ENCODE data around the gene RPS6KB2.

RPS6KB2 gene

GRCh38 chr11:67387518-67387917, 40.8 kb upstream of the RPS6KB2 start:
- no peak overlapping the region for H3K4ac ChIP-seq (ENCODE audit: low read length)
- no peak overlapping the region for H4K91ac ChIP-seq (ENCODE audit: low read depth, low read length, poor library complexity)
- DNase-seq (ENCODE audit: low spot score) = no peak
- no peak overlapping the region for H3K4me3 ChIP-seq (ENCODE audit: low read length in 2 of 2)
- no peak overlapping the region for H2BK120ac ChIP-seq (ENCODE audit: low read depth, low read length)
- no peaks in the 10 kb centered on the region for H3K9me3 ChIP-seq (replicated peaks in 1 of 2; ENCODE audit: control insufficient read depth in 2 of 2, insufficient read depth in 1 of 2, low read depth in 1 of 2, low read length in 2 of 2)
- H4K8ac ChIP-seq (ENCODE audit: low read depth, low read length) = no peak overlapping the region
- no peak overlapping the region for H3K23ac ChIP-seq (ENCODE audit: low read depth, low read length, poor library complexity)
- H2BK12ac ChIP-seq (ENCODE audit: low read length) = no peak overlapping the region
- no peaks in the 10 kb centered on the region for H3K36me3 ChIP-seq (replicated peaks in 1 of 2; ENCODE audit: control insufficient read depth in 2 of 2, insufficient read depth in 2 of 2, low read length in 2 of 2)
- peak overlapping the region; percentile 56 for H3K9ac ChIP-seq (ENCODE audit: low read depth, low read length, poor library complexity)
- H3K18ac ChIP-seq (ENCODE audit: low read length) = no peak overlapping the region
- H2BK15ac ChIP-seq (ENCODE audit: low read length) = no peak overlapping the region
- H3K14ac ChIP-seq (ENCODE audit: low read length) = no peak overlapping the region
- no peak overlapping the region for H2BK5ac ChIP-seq (ENCODE audit: low read length)
- peaks cover 2 to 3% of the 10 kb centered on the region in 2 donors for H3K4me1 ChIP-seq (ENCODE audit: control insufficient read depth in 2 of 2, insufficient read depth in 1 of 2, low read depth in 1 of 2, low read length in 2 of 2)
- H3K4me2 ChIP-seq (ENCODE audit: insufficient read depth, low read length, poor library complexity, severe bottlenecking) = no peak overlapping the region
- no peak overlapping the region for H3K27ac ChIP-seq (replicated peaks; ENCODE audit: low read length)
- no peaks in the 10 kb centered on the region for H3K27me3 ChIP-seq (ENCODE audit: control insufficient read depth in 3 of 3, insufficient read depth in 3 of 3, low read depth in 1 of 3, low read length in 3 of 3)
- H3K79me1 ChIP-seq (ENCODE audit: low read depth, low read length) = peaks cover 5% of the 10 kb centered on the region
- WGBS, 2 donors (ENCODE audit: extremely low coverage in 2 of 2, insufficient read length in 2 of 2, insufficient replicate concordance in 1 of 2) = no CpG with 5 or more reads among the region's 6 CpGs
- no peak overlapping the region for H2AK5ac ChIP-seq (ENCODE audit: low read depth, low read length)
- H2AFZ ChIP-seq (ENCODE audit: low read length) = no peak overlapping the region

DNA sequence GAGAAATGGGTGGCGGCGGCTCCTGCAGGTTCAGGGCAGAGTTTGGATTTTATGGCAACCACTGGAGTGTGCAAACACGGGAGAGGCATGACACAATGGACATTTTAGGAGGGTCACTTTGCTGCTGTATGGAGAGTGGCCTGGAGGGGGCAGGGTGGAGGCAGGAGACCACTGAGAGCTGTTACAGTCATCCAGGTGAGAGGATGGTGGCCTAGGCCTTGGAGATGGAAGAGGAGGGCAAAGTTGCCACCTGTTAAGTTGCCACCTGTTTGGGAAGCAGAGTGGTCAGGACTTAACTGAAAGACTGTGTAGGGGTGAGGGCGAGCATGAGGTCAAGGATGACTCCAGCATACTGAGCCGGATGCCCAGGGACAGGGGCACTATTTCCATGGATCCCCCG, 38.8 kb upstream of the RPS6KB2 start:
- no CpG with 5 or more reads among the region's 6 CpGs for WGBS, 2 donors (ENCODE audit: extremely low coverage in 2 of 2, insufficient read length in 2 of 2, insufficient replicate concordance in 1 of 2)
- H2BK120ac ChIP-seq (ENCODE audit: low read depth, low read length) = no peak overlapping the region
- no peak overlapping the region for H2BK12ac ChIP-seq (ENCODE audit: low read length)
- no peaks in the 10 kb centered on the region for H3K27me3 ChIP-seq (ENCODE audit: control insufficient read depth in 3 of 3, insufficient read depth in 3 of 3, low read depth in 1 of 3, low read length in 3 of 3)
- no peak overlapping the region for H3K4me2 ChIP-seq (ENCODE audit: insufficient read depth, low read length, poor library complexity, severe bottlenecking)
- peaks cover 6 to 13% of the 10 kb centered on the region in 2 donors for H3K36me3 ChIP-seq (replicated peaks in 1 of 2; ENCODE audit: control insufficient read depth in 2 of 2, insufficient read depth in 2 of 2, low read length in 2 of 2)
- H2BK5ac ChIP-seq (ENCODE audit: low read length) = no peak overlapping the region
- no peak overlapping the region for H3K4me3 ChIP-seq (ENCODE audit: low read length in 2 of 2)
- H4K91ac ChIP-seq (ENCODE audit: low read depth, low read length, poor library complexity) = no peak overlapping the region
- H3K23ac ChIP-seq (ENCODE audit: low read depth, low read length, poor library complexity) = no peak overlapping the region
- H3K14ac ChIP-seq (ENCODE audit: low read length) = no peak overlapping the region
- peaks cover 5 to 6% of the 10 kb centered on the region in 2 donors for H3K4me1 ChIP-seq (ENCODE audit: control insufficient read depth in 2 of 2, insufficient read depth in 1 of 2, low read depth in 1 of 2, low read length in 2 of 2)
- no peak overlapping the region for H2BK15ac ChIP-seq (ENCODE audit: low read length)
- peaks cover 8% of the 10 kb centered on the region for H3K79me1 ChIP-seq (ENCODE audit: low read depth, low read length)
- H2AFZ ChIP-seq (ENCODE audit: low read length) = no peak overlapping the region
- no peak overlapping the region for H3K18ac ChIP-seq (ENCODE audit: low read length)
- no peaks in the 10 kb centered on the region for H3K9me3 ChIP-seq (replicated peaks in 1 of 2; ENCODE audit: control insufficient read depth in 2 of 2, insufficient read depth in 1 of 2, low read depth in 1 of 2, low read length in 2 of 2)
- H3K4ac ChIP-seq (ENCODE audit: low read length) = no peak overlapping the region
- no peak overlapping the region for H3K9ac ChIP-seq (ENCODE audit: low read depth, low read length, poor library complexity)
- H2AK5ac ChIP-seq (ENCODE audit: low read depth, low read length) = no peak overlapping the region
- no peak overlapping the region for H3K27ac ChIP-seq (replicated peaks; ENCODE audit: low read length)
- no peak for DNase-seq (ENCODE audit: low spot score)
- H4K8ac ChIP-seq (ENCODE audit: low read depth, low read length) = no peak overlapping the region

- Histone ChIP-seq H3K4me2 (ENCODE audit: insufficient read depth, low read length, poor library complexity, severe bottlenecking) (peak overlapping the region; percentile 93), H3K14ac (ENCODE audit: low read length) (no peak overlapping the region), H3K23ac (ENCODE audit: low read depth, low read length, poor library complexity) (no peak overlapping the region), H2BK15ac (ENCODE audit: low read length) (no peak overlapping the region), H3K9me3 (replicated peaks in 1 of 2; ENCODE audit: control insufficient read depth in 2 of 2, insufficient read depth in 1 of 2, low read depth in 1 of 2, low read length in 2 of 2) (no peaks in the 10 kb centered on the region), H2BK120ac (ENCODE audit: low read depth, low read length) (no peak overlapping the region), H3K4me1 (ENCODE audit: control insufficient read depth in 2 of 2, insufficient read depth in 1 of 2, low read depth in 1 of 2, low read length in 2 of 2) (peaks cover 5 to 6% of the 10 kb centered on the region in 2 donors), H3K4me3 (ENCODE audit: low read length in 2 of 2) (peak overlapping the region; percentile 84 to 96), H3K36me3 (replicated peaks in 1 of 2; ENCODE audit: control insufficient read depth in 2 of 2, insufficient read depth in 2 of 2, low read length in 2 of 2) (peaks cover 12 to 24% of the 10 kb centered on the region in 2 donors), H2BK5ac (ENCODE audit: low read length) (no peak overlapping the region), H3K9ac (ENCODE audit: low read depth, low read length, poor library complexity) (no peak overlapping the region), H4K8ac (ENCODE audit: low read depth, low read length) (no peak overlapping the region), H3K79me1 (ENCODE audit: low read depth, low read length) (peaks cover 8% of the 10 kb centered on the region), H3K27ac (replicated peaks; ENCODE audit: low read length) (no peak overlapping the region), H4K91ac (ENCODE audit: low read depth, low read length, poor library complexity) (no peak overlapping the region), H2BK12ac (ENCODE audit: low read length) (no peak overlapping the region), H2AK5ac (ENCODE audit: low read depth, low read length) (no peak overlapping the region), H3K27me3 (ENCODE audit: control insufficient read depth in 3 of 3, insufficient read depth in 3 of 3, low read depth in 1 of 3, low read length in 3 of 3) (no peaks in the 10 kb centered on the region), H3K18ac (ENCODE audit: low read length) (no peak overlapping the region), H3K4ac (ENCODE audit: low read length) (no peak overlapping the region), H2AFZ (ENCODE audit: low read length) (peak overlapping the region; percentile 86)
- no CpG with 5 or more reads among the region's 15 CpGs for WGBS, 2 donors (ENCODE audit: extremely low coverage in 2 of 2, insufficient read length in 2 of 2, insufficient replicate concordance in 1 of 2)
- DNase-seq (ENCODE audit: low spot score) = no peak
Observed at GRCh38 chr11:67390947-67391303, 37.4 kb upstream of the RPS6KB2 start.

DNA sequence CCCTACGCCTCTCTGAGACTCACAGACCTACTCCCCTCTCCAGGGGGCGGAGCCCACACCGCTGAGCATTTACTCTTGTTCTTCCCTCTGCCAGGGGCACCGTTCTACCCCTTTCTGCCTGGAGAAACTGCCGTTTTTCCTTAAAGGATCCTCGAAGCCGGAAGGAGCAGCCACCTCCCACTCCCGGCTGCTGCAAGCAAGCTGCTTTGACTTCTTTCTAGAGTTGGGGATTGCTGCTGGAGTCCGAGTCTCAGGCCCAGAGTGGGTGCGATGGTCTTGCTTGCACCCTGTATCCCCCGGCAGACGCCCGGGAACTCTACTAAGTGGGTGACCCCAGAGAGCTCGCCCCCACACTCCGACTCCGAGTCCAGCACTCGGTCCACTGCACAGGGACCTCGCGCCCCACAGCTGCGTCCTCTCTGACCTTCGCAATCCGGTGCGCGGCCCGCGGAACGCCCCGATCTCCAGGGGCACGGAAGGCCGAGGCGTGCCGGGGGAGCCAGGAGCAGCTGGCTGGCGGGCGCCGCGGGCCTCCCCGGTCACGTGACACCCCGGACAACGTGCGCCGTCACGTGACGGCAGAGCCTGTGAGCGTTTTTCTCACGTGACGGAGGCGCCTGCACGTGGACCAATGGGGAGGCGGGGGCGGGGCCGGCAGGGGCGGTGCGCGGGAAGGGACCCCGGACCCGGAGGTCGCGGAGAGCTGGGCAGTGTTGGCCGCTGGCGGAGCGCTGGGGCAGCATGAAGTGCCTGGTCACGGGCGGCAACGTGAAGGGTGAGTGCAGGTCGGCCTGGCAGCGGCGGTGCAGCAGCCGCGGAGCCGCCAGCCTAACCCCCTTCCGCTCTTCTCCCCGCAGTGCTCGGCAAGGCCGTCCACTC, 36.8 kb upstream of the RPS6KB2 start, which contains the start of gene RAD9A:
Gene RAD9A, plus strand, starts transcription at position 683 of the 879 bp plus-strand sequence. Its CDS starts 59 bp downstream, at position 742.
- Histone ChIP-seq H4K8ac (ENCODE audit: low read depth, low read length) (peak within 1 kb of the TSS; percentile 93), H2AK5ac (ENCODE audit: low read depth, low read length) (peak within 1 kb of the TSS; percentile 15), H3K4me3 (ENCODE audit: low read length in 2 of 2) (peak within 1 kb of the TSS; percentile 84 to 98), H2BK5ac (ENCODE audit: low read length) (peak within 1 kb of the TSS; percentile 96), H2BK12ac (ENCODE audit: low read length) (peak within 1 kb of the TSS; percentile 58), H3K14ac (ENCODE audit: low read length) (peak within 1 kb of the TSS; percentile 89), H3K27me3 (ENCODE audit: control insufficient read depth in 3 of 3, insufficient read depth in 3 of 3, low read depth in 1 of 3, low read length in 3 of 3) (no peaks in the 10 kb centered on the region), H2AFZ (ENCODE audit: low read length) (peak within 1 kb of the TSS; percentile 86), H3K9ac (ENCODE audit: low read depth, low read length, poor library complexity) (peak within 1 kb of the TSS; percentile 100), H2BK120ac (ENCODE audit: low read depth, low read length) (peak within 1 kb of the TSS; percentile 81), H3K4ac (ENCODE audit: low read length) (peak within 1 kb of the TSS; percentile 53), H3K9me3 (replicated peaks in 1 of 2; ENCODE audit: control insufficient read depth in 2 of 2, insufficient read depth in 1 of 2, low read depth in 1 of 2, low read length in 2 of 2) (no peaks in the 10 kb centered on the region), H3K79me1 (ENCODE audit: low read depth, low read length) (peaks cover 10% of the 10 kb centered on the region), H3K23ac (ENCODE audit: low read depth, low read length, poor library complexity) (peak within 1 kb of the TSS; percentile 98), H4K91ac (ENCODE audit: low read depth, low read length, poor library complexity) (no peak within 1 kb of the TSS), H3K18ac (ENCODE audit: low read length) (peak within 1 kb of the TSS; percentile 99), H3K4me1 (ENCODE audit: control insufficient read depth in 2 of 2, insufficient read depth in 1 of 2, low read depth in 1 of 2, low read length in 2 of 2) (peaks cover 5 to 6% of the 10 kb centered on the region in 2 donors), H3K4me2 (ENCODE audit: insufficient read depth, low read length, poor library complexity, severe bottlenecking) (peak within 1 kb of the TSS; percentile 95), H2BK15ac (ENCODE audit: low read length) (peak within 1 kb of the TSS; percentile 81), H3K36me3 (replicated peaks in 1 of 2; ENCODE audit: control insufficient read depth in 2 of 2, insufficient read depth in 2 of 2, low read length in 2 of 2) (peaks cover 18 to 30% of the 10 kb centered on the region in 2 donors), H3K27ac (replicated peaks; ENCODE audit: low read length) (no peak within 1 kb of the TSS)
- DNase-seq (ENCODE audit: low spot score) = peak; percentile 93
- WGBS, 2 donors (ENCODE audit: extremely low coverage in 2 of 2, insufficient read length in 2 of 2, insufficient replicate concordance in 1 of 2) = no CpG with 5 or more reads among the region's 75 CpGs
